Immature natural killer cell (primary cell): ENCODE results near the gene MFSD6L. TPM values are rescaled to one million over a fixed set of nuclear protein-coding genes. Genes with fewer than 3 reads are reported as not detected.

ENCODE experiments used
- DNase-seq, 3 donors: peaks; one replicate each; pipeline ENCODE4 v3.0.0; 2022; ENCODE audit warnings: mixed read lengths in 1 of 3
- H3K27ac Mint-ChIP-seq, 6 donors: one replicate each; pipeline ENCODE4 v1.8.0; 2020; ENCODE audit warnings: mixed read lengths in 6 of 6, mild to moderate bottlenecking in 5 of 6, inconsistent platforms in 4 of 6, moderate library complexity in 3 of 6
- H3K27me3 Mint-ChIP-seq, 3 donors: one replicate each; pipeline ENCODE4 v1.8.0; 2020 to 2021; ENCODE audit warnings: low read depth in 3 of 3, mild to moderate bottlenecking in 3 of 3, mixed read lengths in 3 of 3, moderate library complexity in 3 of 3, inconsistent platforms in 1 of 3
- H3K36me3 Mint-ChIP-seq, 3 donors: one replicate each; pipeline ENCODE4 v1.8.0; 2020; ENCODE audit warnings: mixed read lengths in 3 of 3, inconsistent platforms in 2 of 3, mild to moderate bottlenecking in 2 of 3
- H3K4me1 Mint-ChIP-seq, 2 donors: one replicate each; pipeline ENCODE4 v1.8.0; 2020; ENCODE audit warnings: inconsistent platforms in 2 of 2, mild to moderate bottlenecking in 2 of 2, mixed read lengths in 2 of 2, moderate library complexity in 1 of 2
- H3K4me3 Mint-ChIP-seq, 5 donors: one replicate each; pipeline ENCODE4 v1.8.0; 2020; ENCODE audit warnings: mild to moderate bottlenecking in 5 of 5, mixed read lengths in 5 of 5, inconsistent platforms in 3 of 5, moderate library complexity in 3 of 5
- H3K9me3 Mint-ChIP-seq, 6 donors: one replicate each; pipeline ENCODE4 v1.8.0; 2020; ENCODE audit warnings: mild to moderate bottlenecking in 6 of 6, mixed read lengths in 6 of 6, inconsistent platforms in 4 of 6, moderate library complexity in 3 of 6
- polyA plus RNA-seq, 3 donors: library from polyadenylated mRNA; unstranded; fragments of 300-500 nt; fragmentation: Illumina TruSeq; gene quantifications; one replicate each; pipeline ENCODE4 v1.2.3, GENCODE V29; 2021

MFSD6L gene, protein sequence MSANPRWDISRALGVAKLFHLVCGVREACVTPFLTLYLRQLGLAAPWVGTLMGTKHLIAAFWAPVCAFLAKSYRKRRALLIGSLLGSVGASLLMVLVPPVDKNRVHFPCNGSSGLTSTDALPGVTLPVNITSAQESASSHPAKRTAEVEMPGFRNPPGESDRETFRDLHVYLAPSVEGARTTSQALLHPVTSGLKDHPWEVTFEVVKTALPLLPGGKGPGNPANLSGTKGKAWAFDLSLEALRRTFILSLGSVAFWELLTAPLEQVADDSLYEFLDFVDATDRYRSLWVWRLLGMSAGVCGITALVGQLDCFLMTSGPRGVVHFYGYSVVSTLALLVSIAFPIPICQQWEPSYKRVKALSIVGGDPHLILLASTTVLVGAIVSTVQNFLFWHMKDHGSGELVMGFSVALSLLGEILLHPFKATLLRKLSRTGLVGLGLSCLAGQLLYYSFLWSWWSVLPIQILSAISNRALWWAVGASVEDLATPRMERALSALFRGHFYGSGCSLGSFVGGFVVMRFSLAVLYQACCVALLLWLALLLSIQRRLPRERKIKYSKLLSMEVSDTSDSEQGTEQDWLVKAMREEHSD
- polyA plus RNA-seq = not detected

DNA sequence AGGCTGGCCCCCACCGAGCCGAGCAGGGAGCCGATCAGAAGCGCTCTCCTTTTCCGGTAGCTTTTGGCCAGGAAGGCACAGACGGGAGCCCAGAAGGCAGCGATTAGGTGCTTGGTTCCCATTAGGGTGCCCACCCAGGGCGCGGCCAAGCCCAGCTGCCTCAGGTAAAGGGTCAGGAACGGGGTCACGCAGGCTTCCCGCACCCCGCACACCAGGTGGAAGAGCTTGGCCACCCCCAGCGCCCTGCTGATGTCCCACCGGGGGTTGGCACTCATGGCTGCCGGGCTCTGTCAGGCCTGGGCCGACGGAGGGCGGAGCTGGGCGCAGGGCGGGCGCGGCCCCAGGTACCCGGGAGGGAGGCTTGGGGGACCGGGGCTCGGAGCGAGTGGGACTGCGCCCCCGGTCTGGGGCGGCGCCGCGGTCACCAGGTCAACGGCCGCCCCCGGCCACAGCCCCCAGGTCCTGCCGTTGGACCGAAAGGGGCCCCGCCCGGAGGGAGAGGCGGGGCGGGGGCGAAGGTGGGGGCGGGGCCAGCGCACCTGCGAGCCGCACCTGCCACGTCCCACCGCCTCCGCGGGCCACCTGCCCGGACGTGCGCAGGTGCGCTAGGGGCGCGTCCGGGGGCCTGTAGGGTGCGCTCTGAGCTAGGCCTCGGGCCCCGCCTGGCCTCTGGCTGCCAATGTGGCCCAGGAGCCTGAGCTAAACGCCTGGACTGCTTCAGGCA is at the start of gene MFSD6L:
Gene MFSD6L (minus strand): TSS at position 520 of the 724 bp plus-strand sequence. CDS start 245 bp downstream, at position 275.
- Mint-ChIP-seq H3K36me3 (peaks cover 0 to under 1% (median 0%) of the 10 kb centered on the region in 3 donors), H3K4me1 (no peaks in the 10 kb centered on the region), H3K4me3 (no peak within 1 kb of the TSS)

DNA sequence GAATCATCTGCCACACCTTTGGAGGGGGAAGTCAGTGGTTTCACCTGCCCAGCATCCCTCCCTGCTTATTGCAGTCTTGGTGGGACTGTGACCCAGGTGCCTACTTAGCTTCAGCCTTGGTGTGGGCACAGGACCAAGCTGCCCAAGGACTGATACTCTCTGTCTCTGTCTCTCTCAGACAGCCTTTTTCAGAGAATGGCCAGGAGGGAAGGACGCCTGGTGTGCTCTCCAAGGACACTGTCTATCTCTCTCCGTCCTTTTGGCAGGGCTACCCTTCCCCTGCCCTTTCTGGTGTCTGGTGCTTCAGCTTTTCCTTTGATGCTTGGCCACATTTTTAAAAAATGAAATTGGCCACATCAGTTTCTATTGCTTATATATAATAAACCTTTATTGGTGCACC is 48.7 kb upstream of the MFSD6L start:
- H3K27ac Mint-ChIP-seq = no peak overlapping the region
- H3K4me1 Mint-ChIP-seq = no peaks in the 10 kb centered on the region
- H3K27me3 Mint-ChIP-seq = peaks cover 0 to 2% (median 2%) of the 10 kb centered on the region in 3 donors
- no peak overlapping the region for H3K4me3 Mint-ChIP-seq
- no peaks in the 10 kb centered on the region for H3K9me3 Mint-ChIP-seq
- peaks cover 0 to 18% (median 0%) of the 10 kb centered on the region in 3 donors for H3K36me3 Mint-ChIP-seq
- DNase-seq = no peak

More for the DNA sequence above, at the start of gene MFSD6L:
- DNase-seq = no peak
- H3K9me3 Mint-ChIP-seq = peaks cover 0 to under 1% (median 0%) of the 10 kb centered on the region in 6 donors
- peaks cover 0 to 5% (median 0%) of the 10 kb centered on the region in 3 donors for H3K27me3 Mint-ChIP-seq
- H3K27ac Mint-ChIP-seq = no peak within 1 kb of the TSS

DNA sequence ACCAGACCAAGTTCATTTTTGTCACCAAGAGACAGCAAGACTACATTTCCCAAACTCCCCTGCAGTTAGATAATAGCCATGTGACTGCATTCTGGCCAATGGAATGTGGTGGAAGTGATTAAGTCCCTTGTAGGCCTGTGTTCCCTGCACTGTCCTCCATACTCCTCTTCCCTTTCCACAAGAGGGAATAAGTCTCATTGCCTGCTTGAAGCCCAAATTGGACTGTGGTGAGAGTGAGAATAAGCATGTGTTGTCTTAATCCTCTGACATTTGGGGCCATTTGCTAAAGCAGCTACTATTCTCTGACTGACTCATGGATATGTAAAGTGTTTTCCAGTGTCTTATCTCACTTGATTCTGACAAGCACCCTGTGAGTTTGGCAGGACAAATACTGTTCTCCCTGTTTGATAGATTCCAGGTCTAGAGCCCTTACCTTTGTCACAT is 47.6 kb upstream of the MFSD6L start:
- H3K36me3 Mint-ChIP-seq = peaks cover 0 to 15% (median 0%) of the 10 kb centered on the region in 3 donors
- peaks cover 0 to 2% (median 2%) of the 10 kb centered on the region in 3 donors for H3K27me3 Mint-ChIP-seq
- peak overlapping the region in 1 of 6 donors; percentile 1 for H3K27ac Mint-ChIP-seq
- H3K9me3 Mint-ChIP-seq = no peaks in the 10 kb centered on the region
- H3K4me3 Mint-ChIP-seq = no peak overlapping the region
- DNase-seq = no peak
- H3K4me1 Mint-ChIP-seq = no peaks in the 10 kb centered on the region

DNA sequence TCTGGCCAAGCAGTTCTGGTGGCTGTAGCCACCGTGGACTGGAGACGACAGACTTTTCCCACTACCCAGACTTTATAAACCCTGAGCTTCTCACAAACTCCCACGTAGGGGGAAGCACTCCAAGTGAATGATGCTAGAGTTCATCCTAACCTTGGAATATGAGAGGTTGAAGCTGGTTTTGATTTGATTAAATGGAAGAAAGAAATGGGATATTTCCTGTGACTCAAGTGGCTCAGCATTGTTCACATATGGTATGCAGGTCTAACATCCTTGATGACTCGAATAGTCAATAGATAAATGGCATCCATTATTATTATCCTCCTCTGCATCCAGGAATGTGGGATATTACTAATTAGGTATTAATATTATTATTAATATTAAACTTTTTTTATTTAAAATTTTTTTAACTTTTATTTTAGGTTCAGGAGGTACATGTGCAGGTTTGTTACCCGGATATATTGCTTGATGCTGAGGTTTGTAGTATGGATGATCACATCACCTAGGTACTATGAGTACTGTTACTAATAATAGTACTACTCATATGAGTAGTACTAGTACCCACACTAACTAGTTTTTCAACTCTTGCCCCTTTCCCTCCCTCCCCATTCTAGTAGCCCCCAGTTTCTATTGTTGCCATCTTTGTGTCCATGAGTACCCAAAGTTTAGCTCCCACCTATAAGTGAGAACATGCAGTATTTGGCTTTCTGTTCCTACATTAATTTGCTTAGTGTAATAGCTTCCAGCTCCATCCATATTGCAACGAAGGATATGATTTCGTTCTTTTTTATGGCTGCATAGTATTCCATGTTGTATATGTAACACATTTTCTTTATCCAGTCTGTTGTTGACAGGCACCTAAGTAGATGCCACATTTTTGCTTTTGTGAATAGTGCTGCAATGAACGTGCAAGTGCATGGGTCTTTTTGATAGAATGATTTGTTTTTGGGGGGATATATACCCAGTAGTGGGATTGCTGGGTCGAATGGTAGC is 45.4 kb upstream of the MFSD6L start:
- Mint-ChIP-seq H3K36me3 (peaks cover 0 to 11% (median 0%) of the 10 kb centered on the region in 3 donors), H3K4me3 (no peak overlapping the region), H3K27me3 (peaks cover 0 to 2% (median 2%) of the 10 kb centered on the region in 3 donors), H3K4me1 (no peaks in the 10 kb centered on the region), H3K27ac (no peak overlapping the region), H3K9me3 (no peaks in the 10 kb centered on the region)
- DNase-seq = no peak

DNA sequence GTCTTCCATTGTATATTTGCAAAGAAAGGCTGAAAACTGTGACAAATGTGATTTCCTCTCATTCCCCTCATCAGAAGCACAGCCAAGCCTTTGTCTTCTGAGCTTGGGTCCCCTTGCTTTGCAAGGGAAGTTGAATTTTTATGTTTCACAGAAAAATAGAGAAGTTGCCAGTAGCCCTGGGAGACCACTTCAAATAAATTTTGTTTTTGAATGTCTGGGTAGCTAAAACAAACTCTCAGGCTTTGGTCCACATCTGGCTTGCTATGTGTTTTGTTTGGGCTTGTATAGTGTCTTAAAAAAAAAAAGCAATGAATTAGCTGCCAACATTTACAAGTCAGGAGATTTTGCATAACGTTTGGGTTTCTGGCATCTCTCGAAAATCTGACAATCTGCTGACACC is 44.2 kb upstream of the MFSD6L start:
- H3K9me3 Mint-ChIP-seq = no peaks in the 10 kb centered on the region
- H3K4me1 Mint-ChIP-seq = no peaks in the 10 kb centered on the region
- H3K27me3 Mint-ChIP-seq = peaks cover 0 to 2% (median 2%) of the 10 kb centered on the region in 3 donors
- no peak overlapping the region for H3K27ac Mint-ChIP-seq
- DNase-seq = no peak
- peaks cover 0 to 12% (median 0%) of the 10 kb centered on the region in 3 donors for H3K36me3 Mint-ChIP-seq
- no peak overlapping the region for H3K4me3 Mint-ChIP-seq

DNA sequence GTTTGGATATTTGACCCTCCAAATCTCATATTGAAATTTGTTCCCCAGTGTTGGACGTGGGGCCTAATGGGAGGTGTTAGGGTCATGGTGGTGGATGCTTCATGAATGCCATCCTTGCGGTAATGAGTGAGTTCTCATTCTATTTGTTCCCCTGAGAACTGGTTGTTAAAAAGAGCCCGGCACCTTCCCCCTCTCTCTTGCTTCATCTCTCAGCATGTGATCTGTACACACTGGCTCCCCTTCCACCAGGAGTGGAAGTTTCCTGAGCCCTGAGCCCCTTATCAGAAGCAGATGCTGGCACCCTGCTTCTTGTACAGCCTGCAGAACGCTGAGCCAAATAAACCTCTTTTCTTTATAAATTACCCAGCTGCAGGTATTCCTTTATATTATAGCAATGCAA is 42.7 kb upstream of the MFSD6L start:
- no peak for DNase-seq
- peaks cover 0 to 21% (median 0%) of the 10 kb centered on the region in 3 donors for H3K36me3 Mint-ChIP-seq
- no peak overlapping the region for H3K27ac Mint-ChIP-seq

DNA sequence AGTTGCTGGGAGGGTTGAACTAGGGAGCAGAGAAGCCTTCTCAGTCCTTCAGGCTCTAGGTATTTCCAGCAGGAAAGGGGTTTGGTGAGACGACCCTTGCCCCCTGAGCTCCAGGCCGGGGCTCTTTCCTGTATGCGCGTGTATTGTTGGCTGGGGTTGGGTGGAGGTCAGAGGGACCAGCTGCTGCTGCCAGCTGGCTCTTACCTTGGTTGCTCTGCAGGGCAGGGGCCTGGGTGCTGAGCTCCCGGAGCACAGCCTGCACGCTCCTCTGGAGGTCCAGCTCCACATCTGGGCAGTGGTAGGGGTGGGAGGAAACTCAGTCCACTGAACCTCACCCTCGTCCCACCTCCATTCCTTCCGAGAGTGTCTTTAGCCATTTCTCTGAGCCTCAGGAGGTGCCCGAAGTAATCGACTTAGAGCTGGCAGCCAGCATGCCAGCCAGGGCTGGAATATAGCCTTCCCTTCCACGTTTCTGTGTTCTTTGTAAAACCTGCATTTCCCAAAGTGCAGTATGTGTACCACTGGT is 40.3 kb upstream of the MFSD6L start:
- Mint-ChIP-seq H3K4me3 (no peak overlapping the region), H3K27ac (no peak overlapping the region), H3K36me3 (peaks cover 0 to 10% (median 0%) of the 10 kb centered on the region in 3 donors), H3K9me3 (no peaks in the 10 kb centered on the region), H3K4me1 (no peaks in the 10 kb centered on the region), H3K27me3 (peaks cover 0 to 2% (median 2%) of the 10 kb centered on the region in 3 donors)
- no peak for DNase-seq

More for the DNA sequence above, 42.7 kb upstream of the MFSD6L start:
- Mint-ChIP-seq H3K4me3 (no peak overlapping the region), H3K27me3 (peaks cover 0 to 2% (median 2%) of the 10 kb centered on the region in 3 donors), H3K9me3 (no peaks in the 10 kb centered on the region), H3K4me1 (no peaks in the 10 kb centered on the region)

DNA sequence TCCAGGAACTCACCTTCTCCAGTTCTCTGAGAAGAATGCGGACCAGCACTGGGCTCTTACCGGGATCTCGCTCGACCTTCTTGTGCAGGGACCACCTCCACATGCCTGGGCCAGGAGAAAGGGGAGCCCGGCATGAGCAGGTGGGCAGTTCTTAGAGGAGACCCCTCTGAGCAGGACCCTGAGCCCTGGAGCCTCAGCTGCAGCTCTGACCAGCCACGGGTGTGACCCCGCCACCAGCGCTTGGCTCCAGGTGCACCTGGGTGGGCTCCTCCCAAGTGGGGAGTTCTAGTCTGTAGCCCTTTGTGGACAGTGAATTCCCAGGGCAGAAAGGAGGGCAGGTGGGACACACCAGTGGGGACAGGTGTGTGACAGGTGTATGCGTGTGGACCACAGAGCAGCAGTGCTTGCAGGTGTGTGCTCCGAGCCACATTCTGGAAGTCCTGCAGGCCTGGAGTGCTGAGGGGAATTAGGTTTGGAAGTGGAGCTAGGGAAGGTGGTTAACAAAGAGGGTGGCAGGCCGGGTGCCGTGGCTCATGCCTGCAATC is 39.5 kb upstream of the MFSD6L start:
- H3K4me1 Mint-ChIP-seq = no peaks in the 10 kb centered on the region
- H3K9me3 Mint-ChIP-seq = no peaks in the 10 kb centered on the region
- H3K27ac Mint-ChIP-seq = no peak overlapping the region
- H3K27me3 Mint-ChIP-seq = peaks cover 0 to 2% (median 2%) of the 10 kb centered on the region in 3 donors
- H3K36me3 Mint-ChIP-seq = peaks cover 0 to 14% (median 0%) of the 10 kb centered on the region in 3 donors
- no peak for DNase-seq
- H3K4me3 Mint-ChIP-seq = no peak overlapping the region

DNA sequence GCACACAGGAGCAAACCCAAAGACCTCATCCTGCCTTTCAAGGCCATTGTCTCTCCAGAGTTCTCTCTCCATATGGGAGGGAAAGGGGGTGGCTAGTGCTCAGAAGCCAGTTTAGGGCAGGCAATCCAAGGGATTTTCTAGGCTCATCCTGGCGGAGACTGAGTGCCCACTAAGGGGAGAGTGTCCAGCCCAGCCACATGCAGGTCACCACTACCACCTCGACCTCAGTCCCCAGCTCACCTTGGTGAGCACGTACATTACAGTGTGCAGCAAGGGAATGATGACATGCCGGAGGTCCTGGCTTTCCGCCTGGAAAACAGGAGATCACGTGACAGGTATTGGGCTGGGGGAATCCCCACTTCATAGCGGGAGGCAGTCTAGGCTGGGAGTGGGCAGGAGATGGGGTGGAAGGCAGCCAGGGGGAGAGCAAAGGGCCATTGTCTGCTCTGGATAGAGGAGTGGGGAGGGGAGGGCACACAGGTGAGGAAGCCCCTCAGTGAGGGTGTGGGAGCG is 38.5 kb upstream of the MFSD6L start:
- no peaks in the 10 kb centered on the region for H3K4me1 Mint-ChIP-seq
- DNase-seq = no peak
- no peaks in the 10 kb centered on the region for H3K9me3 Mint-ChIP-seq
- peaks cover 0 to 14% (median 0%) of the 10 kb centered on the region in 3 donors for H3K36me3 Mint-ChIP-seq
- H3K4me3 Mint-ChIP-seq = no peak overlapping the region
- H3K27me3 Mint-ChIP-seq = no peaks in the 10 kb centered on the region
- no peak overlapping the region for H3K27ac Mint-ChIP-seq

DNA sequence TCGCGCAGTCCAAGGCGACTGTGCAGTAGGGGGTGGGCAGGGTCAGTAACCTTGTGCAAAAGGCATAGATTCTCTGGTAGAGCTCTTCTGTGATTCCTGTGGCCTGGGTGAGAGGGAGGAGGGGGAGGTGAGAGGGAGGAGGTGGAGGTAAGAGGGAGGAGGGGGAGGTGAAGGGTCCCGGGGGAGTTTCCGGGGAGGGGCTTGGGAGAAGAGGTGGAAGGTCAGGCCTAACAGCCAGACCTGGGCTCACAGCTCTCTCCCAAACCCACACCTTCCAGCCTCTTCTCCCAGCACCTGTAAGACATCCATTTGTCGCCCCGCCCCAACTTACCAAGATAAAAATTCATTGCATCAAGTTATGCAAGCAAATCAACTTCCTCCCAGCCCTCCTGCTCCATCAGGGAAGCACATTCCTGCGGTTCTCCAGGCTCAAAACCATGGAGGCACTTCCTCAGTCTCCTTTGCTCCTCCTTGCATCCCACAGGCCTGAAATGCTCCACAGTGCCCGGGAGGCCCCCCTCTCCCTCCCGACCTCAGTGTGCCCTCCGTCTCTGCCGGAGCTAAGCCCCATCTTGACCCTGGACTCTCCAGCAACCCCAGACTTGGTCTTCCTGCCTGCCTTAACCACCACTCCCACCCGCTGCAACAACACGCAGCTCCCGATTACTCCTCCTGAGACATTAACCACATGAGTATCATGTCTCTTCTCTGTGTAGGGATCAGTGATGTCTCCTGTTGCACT is 37.8 kb upstream of the MFSD6L start:
- Mint-ChIP-seq H3K9me3 (no peaks in the 10 kb centered on the region), H3K27me3 (no peaks in the 10 kb centered on the region), H3K4me3 (no peak overlapping the region), H3K27ac (no peak overlapping the region), H3K4me1 (no peaks in the 10 kb centered on the region), H3K36me3 (peaks cover 0 to 14% (median 0%) of the 10 kb centered on the region in 3 donors)
- no peak for DNase-seq

DNA sequence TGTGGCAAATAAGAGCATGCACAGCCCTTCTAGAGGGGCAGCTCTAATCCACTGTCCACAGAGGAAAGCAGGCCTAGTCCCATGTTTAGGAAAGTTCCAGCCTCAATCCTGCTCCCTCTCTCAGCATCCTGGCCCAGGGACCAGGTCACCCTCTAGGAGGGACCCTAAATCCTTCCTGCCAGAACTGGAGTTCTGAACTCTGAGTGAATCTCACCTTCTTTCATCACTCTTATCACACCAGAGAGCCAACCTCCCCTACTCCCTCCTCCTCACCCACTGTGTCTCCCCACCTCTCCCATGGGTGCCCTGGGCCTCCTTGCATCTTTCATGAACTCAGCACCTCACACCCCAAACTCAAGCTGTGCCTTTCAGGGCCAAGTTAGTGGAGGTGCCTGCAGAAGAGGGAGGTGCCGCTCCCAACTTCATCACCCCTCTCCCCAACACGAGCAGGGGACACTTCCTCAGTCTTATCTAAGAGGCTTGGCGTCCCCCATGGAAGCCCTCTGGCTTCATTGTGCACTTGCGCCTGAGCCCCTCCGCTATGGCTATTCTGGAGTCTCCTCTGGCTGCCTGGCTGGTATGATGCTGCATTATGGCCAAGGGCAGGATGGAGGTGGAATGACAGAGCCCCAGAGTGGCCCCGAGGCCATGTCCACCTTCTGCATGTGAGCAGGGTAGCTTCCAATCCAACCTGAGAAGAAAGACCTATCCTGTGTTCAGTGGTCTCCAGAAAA is 36.6 kb upstream of the MFSD6L start:
- H3K27me3 Mint-ChIP-seq = no peaks in the 10 kb centered on the region
- no peak for DNase-seq

More for the DNA sequence above, 36.6 kb upstream of the MFSD6L start:
- H3K4me3 Mint-ChIP-seq = no peak overlapping the region
- no peak overlapping the region for H3K27ac Mint-ChIP-seq
- H3K9me3 Mint-ChIP-seq = no peaks in the 10 kb centered on the region
- peaks cover 0 to 18% (median 0%) of the 10 kb centered on the region in 3 donors for H3K36me3 Mint-ChIP-seq
- H3K4me1 Mint-ChIP-seq = no peaks in the 10 kb centered on the region
